ENCODE results near the gene XPO6. TPM values are rescaled to one million over a fixed set of nuclear protein-coding genes. Genes with fewer than 3 reads are reported as not detected.

XPO6 gene
- total RNA-seq, 1 donor from 2014 or later: 82.9 TPM

DNA sequence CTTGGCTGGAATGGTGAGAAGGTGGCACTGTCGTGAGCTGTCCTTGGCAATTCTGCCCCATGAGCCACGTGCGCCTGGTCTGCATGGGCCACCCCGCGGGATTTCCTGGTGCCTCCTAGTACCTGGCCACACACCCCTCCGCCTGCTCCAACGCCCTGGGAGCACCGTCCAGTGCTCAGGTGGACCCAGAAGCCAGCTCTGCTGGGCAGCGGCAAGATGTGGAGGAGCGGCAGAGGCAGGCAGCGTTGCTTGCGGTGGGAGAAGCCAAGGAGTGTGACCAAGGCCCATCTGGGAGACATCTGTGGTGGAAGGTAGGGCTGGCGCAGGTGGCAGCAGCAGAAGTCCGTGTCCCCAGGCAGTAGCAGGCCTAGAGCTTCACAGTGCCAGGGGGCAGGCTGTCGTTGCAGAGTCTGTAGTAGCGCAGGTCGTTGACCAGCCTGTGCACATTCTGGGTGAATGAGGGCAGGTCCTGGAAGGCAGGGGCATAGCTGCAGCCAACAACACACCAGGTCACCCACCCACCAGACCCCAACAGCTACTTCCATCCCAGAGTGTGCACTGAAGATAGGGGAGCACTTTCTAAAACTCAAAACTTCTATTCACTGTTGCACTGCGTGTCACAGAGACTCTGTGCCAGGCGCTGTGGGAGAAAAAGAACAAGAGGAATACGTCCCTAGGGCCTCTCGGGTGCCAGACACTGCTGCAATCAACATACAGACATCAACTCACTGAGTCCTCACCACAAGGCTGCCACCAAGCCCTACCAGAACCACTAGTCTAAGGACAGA lies 113.4 kb downstream of the XPO6 start:
- Mint-ChIP-seq H3K4me1 (ENCODE audit: low read depth) (no peaks in the 10 kb centered on the region), H3K9me3 (ENCODE audit: low read depth) (no peaks in the 10 kb centered on the region), H3K27me3 (no peaks in the 10 kb centered on the region), H3K36me3 (ENCODE audit: insufficient read depth) (peaks cover 9% of the 10 kb centered on the region), H3K27ac (no peak overlapping the region), H3K4me3 (ENCODE audit: low read depth) (no peak overlapping the region)
- no peak for DNase-seq (ENCODE audit: low spot score, unreplicated experiment)
- TF ChIP-seq, protein P1, sequence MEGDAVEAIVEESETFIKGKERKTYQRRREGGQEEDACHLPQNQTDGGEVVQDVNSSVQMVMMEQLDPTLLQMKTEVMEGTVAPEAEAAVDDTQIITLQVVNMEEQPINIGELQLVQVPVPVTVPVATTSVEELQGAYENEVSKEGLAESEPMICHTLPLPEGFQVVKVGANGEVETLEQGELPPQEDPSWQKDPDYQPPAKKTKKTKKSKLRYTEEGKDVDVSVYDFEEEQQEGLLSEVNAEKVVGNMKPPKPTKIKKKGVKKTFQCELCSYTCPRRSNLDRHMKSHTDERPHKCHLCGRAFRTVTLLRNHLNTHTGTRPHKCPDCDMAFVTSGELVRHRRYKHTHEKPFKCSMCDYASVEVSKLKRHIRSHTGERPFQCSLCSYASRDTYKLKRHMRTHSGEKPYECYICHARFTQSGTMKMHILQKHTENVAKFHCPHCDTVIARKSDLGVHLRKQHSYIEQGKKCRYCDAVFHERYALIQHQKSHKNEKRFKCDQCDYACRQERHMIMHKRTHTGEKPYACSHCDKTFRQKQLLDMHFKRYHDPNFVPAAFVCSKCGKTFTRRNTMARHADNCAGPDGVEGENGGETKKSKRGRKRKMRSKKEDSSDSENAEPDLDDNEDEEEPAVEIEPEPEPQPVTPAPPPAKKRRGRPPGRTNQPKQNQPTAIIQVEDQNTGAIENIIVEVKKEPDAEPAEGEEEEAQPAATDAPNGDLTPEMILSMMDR (IDR thresholded peaks at IDR 0.05; ENCODE audit: unreplicated experiment): no peak

DNA sequence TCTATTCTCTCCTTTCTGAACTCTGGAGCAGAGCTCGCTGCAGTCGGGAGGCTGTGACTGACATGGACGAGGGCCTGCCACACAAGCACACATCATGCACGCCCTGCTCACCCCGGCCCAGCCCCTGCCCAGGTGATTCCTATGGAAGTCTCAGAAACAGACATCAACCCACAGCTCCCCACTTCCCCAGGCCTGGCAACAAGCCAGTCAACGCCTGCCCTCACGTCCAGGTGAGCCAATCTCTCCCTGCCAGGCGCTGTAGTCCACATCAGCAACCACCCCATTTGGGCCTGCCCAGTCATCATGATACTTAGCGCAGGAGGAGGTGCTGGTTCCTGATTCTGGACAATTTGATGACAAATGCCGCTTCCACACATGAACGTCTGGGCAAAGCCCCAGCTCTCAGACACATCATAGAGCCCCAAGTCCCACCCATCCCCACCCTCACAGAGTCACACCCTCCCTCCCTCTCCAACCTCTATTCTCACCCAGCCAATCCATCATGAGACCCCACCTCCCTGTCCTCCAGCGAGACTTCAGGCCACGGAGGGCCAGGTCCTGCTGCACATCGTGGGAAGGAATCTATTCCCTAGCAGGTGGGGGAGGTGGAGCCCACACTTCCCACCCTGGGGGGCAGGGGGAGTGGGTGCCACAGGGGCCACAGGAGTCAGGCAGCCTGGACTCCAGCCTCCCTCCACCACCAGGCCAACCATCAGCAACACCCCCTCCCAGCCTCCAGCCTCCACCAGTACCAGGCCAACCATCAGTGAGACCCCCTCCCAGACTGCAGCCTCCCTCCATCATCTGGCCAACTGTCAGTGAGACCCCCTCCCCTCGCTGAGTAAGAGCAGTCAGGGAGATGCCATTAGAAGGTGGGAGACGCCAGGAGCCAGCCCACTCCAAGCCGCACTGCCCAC lies 114.5 kb downstream of the XPO6 start:
- peaks cover 8% of the 10 kb centered on the region for H3K36me3 Mint-ChIP-seq (ENCODE audit: insufficient read depth)
- no peaks in the 10 kb centered on the region for H3K9me3 Mint-ChIP-seq (ENCODE audit: low read depth)
- no peaks in the 10 kb centered on the region for H3K4me1 Mint-ChIP-seq (ENCODE audit: low read depth)
- no peak for DNase-seq (ENCODE audit: low spot score, unreplicated experiment)
- H3K27ac Mint-ChIP-seq: no peak overlapping the region
- H3K27me3 Mint-ChIP-seq: no peaks in the 10 kb centered on the region
- TF ChIP-seq, protein P1 (IDR thresholded peaks at IDR 0.05; ENCODE audit: unreplicated experiment): no peak
- no peak overlapping the region for H3K4me3 Mint-ChIP-seq (ENCODE audit: low read depth)

DNA sequence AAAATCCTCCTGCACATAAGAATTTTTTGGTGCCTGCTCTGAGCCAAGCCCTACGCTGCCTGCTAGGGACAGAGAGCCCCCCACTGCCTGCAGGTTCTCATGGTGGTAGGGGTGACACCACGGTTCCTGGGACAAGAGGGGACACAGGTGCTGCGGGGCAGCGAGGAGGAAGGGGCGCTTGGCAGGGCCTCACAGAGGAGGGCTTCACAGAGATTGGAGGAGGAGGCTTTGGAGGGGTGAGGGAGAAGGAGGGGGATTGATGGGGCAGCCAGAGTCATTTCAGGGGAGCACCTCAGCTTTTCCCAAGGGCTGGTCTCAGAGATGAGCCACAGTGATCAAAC lies 118.4 kb downstream of the XPO6 start:
- H3K27me3 Mint-ChIP-seq: no peaks in the 10 kb centered on the region
- no peak for DNase-seq (ENCODE audit: low spot score, unreplicated experiment)
- H3K36me3 Mint-ChIP-seq (ENCODE audit: insufficient read depth): peaks cover 3% of the 10 kb centered on the region
- no peak overlapping the region for H3K4me3 Mint-ChIP-seq (ENCODE audit: low read depth)
- H3K27ac Mint-ChIP-seq: no peak overlapping the region
- no peaks in the 10 kb centered on the region for H3K9me3 Mint-ChIP-seq (ENCODE audit: low read depth)
- TF ChIP-seq, protein P1 (IDR thresholded peaks at IDR 0.05; ENCODE audit: unreplicated experiment): no peak
- H3K4me1 Mint-ChIP-seq (ENCODE audit: low read depth): no peaks in the 10 kb centered on the region

GRCh38 chr16:28092721-28093384 lies 118.9 kb downstream of the XPO6 start:
- no peak overlapping the region for H3K4me3 Mint-ChIP-seq (ENCODE audit: low read depth)
- DNase-seq (ENCODE audit: low spot score, unreplicated experiment): no peak
- H3K27ac Mint-ChIP-seq: peak overlapping the region; percentile 41
- H3K27me3 Mint-ChIP-seq: no peaks in the 10 kb centered on the region
- TF ChIP-seq, protein P1 (IDR thresholded peaks at IDR 0.05; ENCODE audit: unreplicated experiment): no peak
- H3K4me1 Mint-ChIP-seq (ENCODE audit: low read depth): no peaks in the 10 kb centered on the region
- no peaks in the 10 kb centered on the region for H3K9me3 Mint-ChIP-seq (ENCODE audit: low read depth)
- H3K36me3 Mint-ChIP-seq (ENCODE audit: insufficient read depth): peaks cover 3% of the 10 kb centered on the region

GRCh38 chr16:28091656-28092055 lies 120.1 kb downstream of the XPO6 start:
- H3K9me3 Mint-ChIP-seq (ENCODE audit: low read depth): no peaks in the 10 kb centered on the region
- no peaks in the 10 kb centered on the region for H3K27me3 Mint-ChIP-seq
- no peak for DNase-seq (ENCODE audit: low spot score, unreplicated experiment)
- TF ChIP-seq, protein P1 (IDR thresholded peaks at IDR 0.05; ENCODE audit: unreplicated experiment): no peak
- no peak overlapping the region for H3K27ac Mint-ChIP-seq
- H3K36me3 Mint-ChIP-seq (ENCODE audit: insufficient read depth): no peaks in the 10 kb centered on the region
- H3K4me1 Mint-ChIP-seq (ENCODE audit: low read depth): no peaks in the 10 kb centered on the region
- H3K4me3 Mint-ChIP-seq (ENCODE audit: low read depth): no peak overlapping the region
